HEK293T (cell line): ENCODE data around the gene RHBDL3.
A peak's percentile ranks its signal among the peaks of the same experiment; 100 is the strongest.
"Not testable (repeated sequence)": the region's sequence is repeated elsewhere in the genome, so short reads cannot be mapped to it uniquely, and the experiment has no call there.

ENCODE experiments used
- CTCF ChIA-PET: fragments of 350-600 bp; formaldehyde crosslinking; extraction: SDS; loops from one replicate; lab custom pipeline; 2021; ENCODE audit warnings: antibody characterized with exemption, inconsistent platforms; lab: Yijun Ruan, JAX
- POLR2A ChIA-PET: fragments of 350-600 bp; formaldehyde crosslinking; extraction: SDS; loops from one replicate; lab custom pipeline; 2020; ENCODE audit warnings: antibody characterized with exemption, inconsistent platforms; lab: Yijun Ruan, JAX
- DNase-seq: peaks from one replicate; pipeline ENCODE4 v3.0.0; 2012; ENCODE audit warnings: mixed read lengths; ENCODE audit errors: extremely low spot score
- ARNT ChIP-seq: fragments of 450-650 bp; IDR thresholded peaks from 2 replicates; pipeline ENCODE4 v1.6.1; 2017; ENCODE audit warnings: mild to moderate bottlenecking
- BHLHE40 ChIP-seq: fragments of 450-650 bp; IDR thresholded peaks from 2 replicates; pipeline ENCODE4 v1.6.1; 2016; ENCODE audit warnings: mild to moderate bottlenecking, moderate library complexity, borderline replicate concordance
- CTBP1 ChIP-seq: fragments of 450-650 bp; IDR thresholded peaks from 2 replicates; pipeline ENCODE4 v1.6.1; 2016; ENCODE audit warnings: borderline replicate concordance
- ELF4 ChIP-seq: fragments of 450-650 bp; IDR thresholded peaks from 2 replicates; pipeline ENCODE4 v1.6.1; 2017; ENCODE audit warnings: antibody characterized with exemption
- FOXA1 ChIP-seq: fragments of 450-650 bp; IDR thresholded peaks from 2 replicates; pipeline ENCODE4 v1.6.1; 2016; ENCODE audit warnings: mild to moderate bottlenecking
- FOXK2 ChIP-seq: fragments of 450-650 bp; IDR thresholded peaks from 2 replicates; pipeline ENCODE4 v1.6.1; 2016; ENCODE audit warnings: mild to moderate bottlenecking
- FOXM1 ChIP-seq: fragments of 450-650 bp; IDR thresholded peaks from 2 replicates; pipeline ENCODE4 v1.6.1; 2017; ENCODE audit warnings: mild to moderate bottlenecking, borderline replicate concordance
- HDGF ChIP-seq: fragments of 450-650 bp; IDR thresholded peaks from 2 replicates; pipeline ENCODE4 v1.6.1; 2017; ENCODE audit warnings: antibody characterized with exemption, borderline replicate concordance
- L3MBTL2 ChIP-seq: fragments of 450-650 bp; conservative IDR thresholded peaks from 2 replicates; pipeline ENCODE4 v1.6.1; 2016; ENCODE audit warnings: mild to moderate bottlenecking
- LEF1 ChIP-seq: fragments of 450-650 bp; IDR thresholded peaks from 2 replicates; pipeline ENCODE4 v1.6.1; 2017; ENCODE audit warnings: mild to moderate bottlenecking, borderline replicate concordance
- NFRKB ChIP-seq: fragments of 450-650 bp; IDR thresholded peaks from 2 replicates; pipeline ENCODE4 v1.6.1; 2016; ENCODE audit warnings: mild to moderate bottlenecking, moderate library complexity
- SP1 ChIP-seq: fragments of 450-650 bp; IDR thresholded peaks from 2 replicates; pipeline ENCODE4 v1.6.1; 2017
- SUZ12 ChIP-seq: fragments of 450-650 bp; IDR thresholded peaks from 2 replicates; pipeline ENCODE4 v1.6.1; 2016; ENCODE audit warnings: mild to moderate bottlenecking
- TARDBP ChIP-seq: fragments of 450-650 bp; IDR thresholded peaks from 2 replicates; pipeline ENCODE4 v1.6.1; 2016
- ZNF384 ChIP-seq: fragments of 450-650 bp; IDR thresholded peaks from 2 replicates; pipeline ENCODE4 v1.6.1; 2016
- TF ChIP-seq, protein P1 (sequence below): fragments of 450-650 bp; IDR thresholded peaks from 2 replicates; pipeline ENCODE4 v1.6.1; 2016

Gene RHBDL3

DNA sequence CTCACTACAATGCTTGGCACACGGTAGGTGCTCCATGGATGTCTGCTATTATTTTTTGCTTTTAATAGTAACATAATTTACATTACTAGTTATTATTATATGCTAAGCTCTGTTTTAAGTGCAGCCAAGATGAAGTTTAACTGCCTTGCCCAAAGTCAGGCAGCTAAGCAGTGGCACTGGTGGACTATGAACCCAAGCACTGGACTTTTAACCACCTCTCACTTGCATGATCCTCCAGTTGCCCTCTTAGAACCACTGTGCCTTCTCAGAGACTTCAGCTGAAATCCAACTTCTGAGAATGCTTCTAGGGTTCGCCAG, 82.8 kb downstream of the RHBDL3 start:
- TF ChIP-seq FOXA1 (no peak), CTBP1 (no peak), SUZ12 (no peak), TARDBP (no peak), SP1 (no peak), BHLHE40 (no peak), LEF1 (no peak), L3MBTL2 (no peak), NFRKB (no peak), HDGF (no peak), FOXK2 (no peak), FOXM1 (no peak), ARNT (no peak)
- TF ChIP-seq, protein P1, sequence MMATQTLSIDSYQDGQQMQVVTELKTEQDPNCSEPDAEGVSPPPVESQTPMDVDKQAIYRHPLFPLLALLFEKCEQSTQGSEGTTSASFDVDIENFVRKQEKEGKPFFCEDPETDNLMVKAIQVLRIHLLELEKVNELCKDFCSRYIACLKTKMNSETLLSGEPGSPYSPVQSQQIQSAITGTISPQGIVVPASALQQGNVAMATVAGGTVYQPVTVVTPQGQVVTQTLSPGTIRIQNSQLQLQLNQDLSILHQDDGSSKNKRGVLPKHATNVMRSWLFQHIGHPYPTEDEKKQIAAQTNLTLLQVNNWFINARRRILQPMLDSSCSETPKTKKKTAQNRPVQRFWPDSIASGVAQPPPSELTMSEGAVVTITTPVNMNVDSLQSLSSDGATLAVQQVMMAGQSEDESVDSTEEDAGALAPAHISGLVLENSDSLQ, result no peak
- CTCF ChIA-PET, result no interaction called here
- POLR2A ChIA-PET, result interaction anchor here (1.4 kb wide), 1 partner anchor 19 kb away, joined by 3 read pairs; no protein-coding TSS in a partner anchor
- DNase-seq, result no peak

DNA sequence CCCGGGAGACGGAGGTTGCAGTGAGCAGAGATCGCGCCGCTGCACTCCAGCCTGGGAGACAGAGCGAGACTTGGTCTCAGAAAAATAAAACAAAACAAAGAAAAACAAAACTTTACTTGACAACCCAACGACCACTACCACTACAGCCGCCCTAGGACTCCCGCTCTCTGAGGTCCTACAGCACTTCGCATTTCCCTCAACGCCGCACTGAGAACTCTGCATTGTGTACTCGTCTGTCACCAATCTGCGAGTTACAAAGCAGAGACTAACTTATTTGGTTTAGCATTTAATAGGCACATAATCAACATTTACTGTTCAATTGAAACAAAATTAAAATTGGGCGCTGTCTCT, 83.8 kb downstream of the RHBDL3 start:
- TF ChIP-seq BHLHE40 (no peak), SUZ12 (no peak), SP1 (no peak), L3MBTL2 (no peak), ZNF384 (no peak), ELF4 (no peak), NFRKB (no peak), ARNT (no peak), HDGF (no peak), FOXA1 (no peak), FOXK2 (no peak), TARDBP (no peak), CTBP1 (no peak), LEF1 (no peak), FOXM1 (no peak)
- TF ChIP-seq, protein P1, result no peak
- POLR2A ChIA-PET, result interaction anchor here (1.4 kb wide), 1 partner anchor 20 kb away, joined by 3 read pairs; no protein-coding TSS in a partner anchor
- CTCF ChIA-PET, result no interaction called here
- no peak for DNase-seq

DNA sequence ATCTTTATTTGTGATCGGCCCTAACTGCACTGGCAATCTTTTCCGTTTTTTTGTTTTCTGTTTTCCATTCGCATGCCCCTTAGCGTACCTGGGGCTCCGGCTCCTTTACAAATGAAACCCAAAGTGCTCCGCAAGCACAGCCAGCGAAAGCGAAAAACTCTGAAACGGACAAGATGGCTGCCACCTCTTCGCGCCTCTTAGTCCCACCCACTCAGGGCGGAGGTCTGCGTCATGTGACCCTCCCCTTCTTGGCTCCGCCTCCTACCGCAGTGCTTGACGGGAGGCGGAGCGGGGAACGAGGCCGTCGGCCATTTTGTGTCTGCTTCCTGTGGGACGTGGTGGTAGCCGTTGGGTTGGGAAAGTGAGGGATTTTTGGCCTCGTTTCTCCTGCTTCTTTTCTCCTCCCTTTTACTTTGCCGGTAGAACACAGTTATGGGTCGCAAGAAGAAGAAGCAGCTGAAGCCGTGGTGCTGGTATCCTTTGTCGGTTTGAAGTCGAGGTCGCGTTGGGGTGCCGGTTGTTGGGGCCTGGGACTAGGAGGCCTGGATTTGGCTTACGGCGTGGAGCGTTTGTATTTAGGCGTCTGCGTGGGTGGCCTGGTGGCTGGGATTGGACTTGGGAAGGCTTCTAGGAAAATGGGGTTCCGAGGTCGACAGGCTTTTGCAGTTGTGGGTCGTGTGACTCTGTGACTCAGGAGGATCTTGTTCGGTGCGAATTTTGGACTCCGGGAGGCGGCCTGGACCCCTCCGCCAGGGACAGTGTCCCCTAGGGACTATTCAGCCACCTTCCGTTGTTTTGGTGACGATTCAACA, 84.4 kb downstream of the RHBDL3 start, which contains the start of gene ZNF207:
TSS of gene ZNF207 (plus strand) at position 304 of the 812 bp plus-strand sequence. CDS start at position 433, 129 bp downstream.
- TF ChIP-seq FOXM1 (no peak), NFRKB (peak; percentile 94)
- ChIA-PET CTCF (interaction anchor here (1.6 kb wide), 1 partner anchor 94 kb away, joined by 4 read pairs; no protein-coding TSS in a partner anchor), POLR2A (interaction anchor here (0.8 to 1.4 kb wide), 3 partner anchors 8 to 97 kb away, joined by 4 to 6 read pairs (median 4); no protein-coding TSS in a partner anchor)
- DNase-seq, result peak; percentile 83

DNA sequence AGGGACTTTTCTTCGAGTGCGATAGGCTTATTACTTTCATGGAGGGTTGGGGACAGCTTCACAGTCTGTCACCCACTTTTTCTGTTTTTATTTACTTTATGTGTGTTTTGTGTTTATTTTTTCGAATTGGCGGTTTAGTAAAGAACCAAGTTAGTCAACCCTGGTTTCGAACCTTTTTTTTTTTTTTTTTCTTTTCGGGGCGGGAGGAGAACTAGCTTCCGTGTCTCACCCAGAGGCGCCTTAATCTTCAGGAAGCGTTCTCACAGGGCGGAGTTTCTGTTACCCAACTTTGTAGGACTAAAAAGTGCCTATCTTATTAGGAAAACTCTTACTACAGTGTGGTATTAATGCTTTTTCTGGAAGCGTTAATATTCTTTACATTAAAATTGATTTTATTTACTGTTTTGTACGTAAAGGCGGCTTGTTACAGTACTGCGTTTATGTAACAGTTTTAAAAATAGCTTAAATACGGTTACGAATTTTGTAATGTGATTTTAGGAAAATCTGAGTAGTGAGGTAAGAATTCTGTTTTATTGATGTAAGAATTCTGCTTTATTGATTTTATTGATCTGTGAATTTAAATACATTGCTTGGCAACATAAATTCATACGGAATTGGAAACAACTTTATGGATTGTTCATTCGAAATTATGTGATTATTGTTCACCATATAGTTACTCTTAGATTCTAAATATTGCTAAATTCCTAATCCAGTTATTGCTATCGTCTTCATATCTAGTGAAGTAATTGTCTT, 85.2 kb downstream of the RHBDL3 start:
- ChIA-PET CTCF (interaction anchor here (0.6 to 1.6 kb wide), 2 partner anchors 40 to 93 kb away, joined by 3 to 4 read pairs; no protein-coding TSS in a partner anchor), POLR2A (interaction anchor here (0.7 to 1.4 kb wide), 4 partner anchors 8 to 226 kb away, joined by 3 to 6 read pairs (median 4); no protein-coding TSS in a partner anchor)
- TF ChIP-seq CTBP1, result no peak
- peak; percentile 90 for TF ChIP-seq ZNF384
- no peak for TF ChIP-seq ELF4

DNA sequence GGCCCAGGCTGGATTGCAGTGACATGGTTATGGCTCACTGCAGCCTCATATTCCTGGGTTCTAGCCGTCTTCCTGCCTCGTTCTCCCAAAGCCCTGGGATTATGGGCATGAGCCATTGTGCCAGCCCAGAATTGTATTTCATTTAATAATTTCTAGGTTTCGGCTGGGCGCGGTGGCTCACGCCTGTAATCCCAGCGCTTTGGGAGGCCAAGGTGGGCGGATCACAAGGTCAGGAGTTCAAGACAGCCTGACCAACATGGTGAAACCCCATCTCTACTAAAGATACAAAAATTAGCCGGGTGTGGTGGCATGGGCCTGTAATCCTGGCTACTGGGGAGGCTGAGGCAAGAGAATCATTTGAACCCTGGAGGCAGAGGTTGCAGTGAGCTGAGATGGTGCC, 87.1 kb downstream of the RHBDL3 start:
- CTCF ChIA-PET, DNase-seq, POLR2A ChIA-PET: not testable (repeated sequence)

More for the DNA sequence above, 85.2 kb downstream of the RHBDL3 start:
- DNase-seq, result no peak

DNA sequence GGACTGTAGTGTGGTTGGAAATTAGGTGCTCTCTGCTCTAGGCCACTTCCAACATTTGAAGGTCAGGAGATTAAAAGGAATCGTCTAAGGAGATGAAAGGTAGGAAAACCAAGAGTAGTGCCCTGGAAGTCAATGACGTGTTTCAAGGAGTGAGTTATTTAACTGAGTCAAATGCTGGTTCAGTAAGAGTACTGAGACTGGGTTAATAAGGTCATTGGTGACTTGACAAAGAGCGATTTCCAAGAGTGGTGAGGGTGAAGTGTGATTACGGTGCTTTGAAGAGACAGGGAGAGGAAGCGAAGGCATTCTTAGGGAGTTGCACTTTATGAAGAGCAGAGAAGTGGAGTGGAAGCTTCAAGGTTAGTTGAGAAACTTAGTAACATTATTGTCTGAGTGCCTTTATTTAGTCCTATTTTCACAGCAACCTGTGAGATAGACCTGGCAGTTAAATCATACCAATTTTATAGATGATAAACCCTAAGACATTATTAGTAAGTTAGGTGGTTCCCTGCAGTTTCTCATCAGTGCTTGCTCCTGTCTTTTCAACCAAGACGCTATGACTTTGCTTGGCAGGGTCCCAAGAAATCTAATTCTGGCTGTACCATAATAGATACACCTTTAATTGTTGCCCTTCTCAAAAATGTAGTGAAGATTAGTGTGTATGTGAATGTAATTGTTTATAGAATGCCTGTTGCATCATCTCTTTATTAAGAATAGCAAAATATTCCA, 90.2 kb downstream of the RHBDL3 start:
- ChIA-PET POLR2A (no interaction called here), CTCF (no interaction called here)
- TF ChIP-seq ELF4, result no peak
- no peak for TF ChIP-seq FOXK2
- no peak for TF ChIP-seq NFRKB
- no peak for TF ChIP-seq FOXM1
- TF ChIP-seq HDGF, result no peak
- TF ChIP-seq BHLHE40, result no peak
- TF ChIP-seq SP1, result no peak
- TF ChIP-seq, protein P1, result no peak
- TF ChIP-seq LEF1, result no peak
- DNase-seq, result no peak
